NOMO-1 treated with dmso at 0.1 percent for 144 hours (cell line): Measurements from ENCODE around the gene MBOAT2.

Source experiments
- DNase-seq: peaks from one replicate; lab custom pipeline; 2025; ENCODE audit not compliant: unreplicated experiment; lab: John Stamatoyannopoulos, UW

MBOAT2 gene

GRCh38 chr2:9018109-9018508 is 14.6 kb upstream of the MBOAT2 start:
- DNase-seq, result no peak

- DNase-seq, result no peak
Observed at GRCh38 chr2:9017411-9017810, 13.9 kb upstream of the MBOAT2 start.

GRCh38 chr2:9015998-9016397 is 12.5 kb upstream of the MBOAT2 start:
- no peak for DNase-seq

- no peak for DNase-seq
Observed at GRCh38 chr2:9013403-9013802, 9.9 kb upstream of the MBOAT2 start.

- no peak for DNase-seq
Observed at GRCh38 chr2:9010866-9011265, 7.4 kb upstream of the MBOAT2 start.

- no peak for DNase-seq
Observed at GRCh38 chr2:9008951-9009664, 5.6 kb upstream of the MBOAT2 start.

- no peak for DNase-seq
Observed at GRCh38 chr2:9006368-9006767, 2.9 kb upstream of the MBOAT2 start.

GRCh38 chr2:9004338-9005204 is 1.1 kb upstream of the MBOAT2 start:
- DNase-seq, result no peak

- DNase-seq, result no peak
Observed at GRCh38 chr2:9003366-9003615, 193 bp downstream of the MBOAT2 start.

GRCh38 chr2:9002637-9003365 is 683 bp downstream of the MBOAT2 start:
- DNase-seq, result no peak

GRCh38 chr2:9002313-9002636 is 1.2 kb downstream of the MBOAT2 start:
- no peak for DNase-seq

- DNase-seq, result no peak
Observed at GRCh38 chr2:9001778-9002177, 1.7 kb downstream of the MBOAT2 start.

GRCh38 chr2:9001229-9001628 is 2.3 kb downstream of the MBOAT2 start:
- DNase-seq, result no peak

- no peak for DNase-seq
Observed at GRCh38 chr2:9000442-9000841, 3.0 kb downstream of the MBOAT2 start.

- DNase-seq, result no peak
Observed at GRCh38 chr2:8999797-9000196, 3.7 kb downstream of the MBOAT2 start.

- no peak for DNase-seq
Observed at GRCh38 chr2:8999102-8999446, 4.4 kb downstream of the MBOAT2 start.

- DNase-seq, result no peak
Observed at GRCh38 chr2:8998418-8999101, 4.9 kb downstream of the MBOAT2 start.

GRCh38 chr2:8997631-8998030 is 5.9 kb downstream of the MBOAT2 start:
- no peak for DNase-seq

GRCh38 chr2:8997108-8997507 is 6.4 kb downstream of the MBOAT2 start:
- DNase-seq, result no peak

- no peak for DNase-seq
Observed at GRCh38 chr2:8996006-8996405, 7.5 kb downstream of the MBOAT2 start.

GRCh38 chr2:8994386-8994785 is 9.1 kb downstream of the MBOAT2 start:
- DNase-seq, result no peak

- DNase-seq, result no peak
Observed at GRCh38 chr2:8993902-8994278, 9.6 kb downstream of the MBOAT2 start.
